ENCODE results near the gene ZFX.
A peak's percentile ranks its signal among the peaks of the same experiment; 100 is the strongest.
"Not testable (repeated sequence)": the region's sequence is repeated elsewhere in the genome, so short reads cannot be mapped to it uniquely, and the experiment has no call there.

ZFX gene

DNA sequence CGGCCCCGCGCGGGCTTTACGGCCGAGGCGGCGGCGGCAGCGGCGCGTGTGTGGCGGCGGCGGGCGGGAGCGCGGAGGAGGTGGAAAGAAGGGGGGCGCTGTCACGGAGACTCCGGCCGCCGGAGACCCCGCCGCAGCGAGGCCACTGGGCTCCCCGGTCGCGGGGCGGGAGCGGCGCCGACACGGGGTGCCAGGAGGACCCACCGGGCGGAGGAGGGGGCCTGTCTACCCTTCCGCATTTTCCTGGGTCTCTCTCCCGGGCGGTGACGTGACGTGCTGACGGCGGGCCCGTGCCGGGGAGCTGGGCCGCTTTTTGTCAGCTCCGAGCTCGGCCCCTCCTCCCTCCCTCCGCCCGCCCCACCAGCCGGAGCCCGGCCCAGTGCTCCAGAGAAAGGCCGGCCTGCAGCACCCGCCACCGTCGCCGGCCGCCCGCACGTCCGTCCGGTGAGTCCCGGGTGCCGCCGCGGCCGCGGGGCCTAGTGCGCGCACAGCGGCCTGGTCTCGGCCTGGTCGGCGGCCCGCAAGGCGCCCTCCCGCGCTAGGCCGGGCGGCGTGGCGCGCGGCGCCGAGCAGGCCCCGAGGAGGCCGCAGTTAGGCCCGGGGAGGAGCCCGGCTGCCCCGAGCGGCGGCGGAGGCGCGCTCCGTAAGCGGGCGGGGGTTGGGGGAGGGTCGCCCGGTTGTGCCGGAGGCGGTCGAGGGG is at the start of gene ZFX:
Gene ZFX (plus strand): TSS at position 379 of the 700 bp plus-strand sequence. CDS start 23,014 bp downstream, outside the sequence.
- peaks cover 6% of the 10 kb centered on the region for H3K36me3 Mint-ChIP-seq
- H3K27me3 Mint-ChIP-seq, result no peaks in the 10 kb centered on the region
- peaks cover 19% of the 10 kb centered on the region for H3K4me1 Mint-ChIP-seq
- H3K27ac Mint-ChIP-seq, result peak within 1 kb of the TSS; percentile 92
- no peaks in the 10 kb centered on the region for H3K9me3 Mint-ChIP-seq
- H3K4me3 Mint-ChIP-seq, result peak within 1 kb of the TSS; percentile 86
- ATAC-seq (ENCODE audit: low read depth) (peak; percentile 53), DNase-seq (ENCODE audit: low spot score in 2 of 2) (peak; percentile 54 to 85)

DNA sequence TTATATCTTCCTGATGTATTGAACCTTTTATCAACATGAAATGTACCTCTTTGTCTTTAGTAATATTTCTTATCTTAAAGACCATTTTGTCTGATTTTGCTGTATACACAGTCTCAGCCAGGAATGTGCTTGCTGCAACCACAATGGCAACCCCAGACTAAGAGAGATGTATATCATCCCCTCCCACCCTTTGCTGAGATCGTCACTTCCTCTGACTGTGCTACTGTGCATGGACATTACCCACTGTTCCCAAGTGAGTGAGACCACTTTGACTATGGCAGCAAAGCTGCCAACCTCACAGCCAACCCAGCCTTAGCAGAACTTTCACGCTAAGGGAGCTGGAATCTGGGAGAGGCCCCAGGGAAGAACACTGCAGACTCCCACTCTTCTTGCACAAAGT is 48.8 kb upstream of the ZFX start:
- peaks cover 2% of the 10 kb centered on the region for H3K4me1 Mint-ChIP-seq
- H3K27ac Mint-ChIP-seq, result no peak overlapping the region
- no peak for DNase-seq (ENCODE audit: low spot score in 2 of 2)
- no peaks in the 10 kb centered on the region for H3K9me3 Mint-ChIP-seq
- no peak overlapping the region for H3K4me3 Mint-ChIP-seq
- no peaks in the 10 kb centered on the region for H3K27me3 Mint-ChIP-seq
- no peak for ATAC-seq (ENCODE audit: low read depth)
- peaks cover 3% of the 10 kb centered on the region for H3K36me3 Mint-ChIP-seq

DNA sequence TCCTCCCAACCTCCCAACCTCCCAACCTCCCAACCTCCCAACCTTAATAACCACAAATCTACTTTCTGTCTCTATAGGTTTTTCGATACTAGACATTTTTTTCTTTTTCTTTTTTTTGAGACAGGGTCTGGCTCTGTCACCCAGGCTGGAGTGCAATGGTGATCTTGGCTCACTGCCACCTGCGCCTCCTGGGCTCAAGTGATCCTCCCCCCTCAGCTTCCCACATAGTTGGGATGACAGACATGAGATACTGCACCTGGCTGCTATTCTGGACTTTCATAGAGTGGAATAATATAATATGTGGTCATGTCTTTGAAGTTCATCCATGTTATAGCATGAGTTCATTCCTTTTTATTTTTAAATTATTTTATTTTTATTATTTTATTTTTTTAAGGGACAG is 39.5 kb upstream of the ZFX start:
- ATAC-seq (ENCODE audit: low read depth), result no peak
- H3K27me3 Mint-ChIP-seq, result no peaks in the 10 kb centered on the region

DNA sequence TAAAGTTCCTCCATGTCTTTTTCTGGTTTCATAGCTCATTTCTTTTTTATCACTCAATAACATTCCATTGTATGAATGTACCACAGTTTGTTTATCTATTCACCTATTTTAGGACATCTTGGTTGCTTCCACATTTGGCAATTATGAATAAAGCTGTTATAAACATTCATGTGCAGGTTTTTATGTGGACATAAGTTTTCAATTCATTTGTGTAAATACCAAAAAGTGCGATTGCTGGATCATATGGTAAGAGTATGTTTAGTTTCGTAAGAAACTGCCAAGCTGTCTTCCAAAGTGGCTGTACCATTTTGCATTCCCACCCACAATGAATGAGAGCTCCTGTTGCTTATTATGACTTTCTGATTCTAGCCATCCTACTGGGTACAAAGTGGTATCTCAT is 36.3 kb upstream of the ZFX start:
- no peak overlapping the region for H3K27ac Mint-ChIP-seq
- H3K36me3 Mint-ChIP-seq, result peaks cover 1% of the 10 kb centered on the region
- no peak for DNase-seq (ENCODE audit: low spot score in 2 of 2)
- H3K9me3 Mint-ChIP-seq, result no peaks in the 10 kb centered on the region
- H3K27me3 Mint-ChIP-seq, result no peaks in the 10 kb centered on the region
- ATAC-seq (ENCODE audit: low read depth), result no peak
- H3K4me3 Mint-ChIP-seq, result no peak overlapping the region
- H3K4me1 Mint-ChIP-seq, result no peaks in the 10 kb centered on the region

More for the DNA sequence above, 39.5 kb upstream of the ZFX start:
- Mint-ChIP-seq H3K9me3 (no peaks in the 10 kb centered on the region), H3K36me3 (peaks cover 1% of the 10 kb centered on the region), H3K27ac (no peak overlapping the region), H3K4me1 (no peaks in the 10 kb centered on the region), H3K4me3 (no peak overlapping the region)
- DNase-seq (ENCODE audit: low spot score in 2 of 2), result no peak

DNA sequence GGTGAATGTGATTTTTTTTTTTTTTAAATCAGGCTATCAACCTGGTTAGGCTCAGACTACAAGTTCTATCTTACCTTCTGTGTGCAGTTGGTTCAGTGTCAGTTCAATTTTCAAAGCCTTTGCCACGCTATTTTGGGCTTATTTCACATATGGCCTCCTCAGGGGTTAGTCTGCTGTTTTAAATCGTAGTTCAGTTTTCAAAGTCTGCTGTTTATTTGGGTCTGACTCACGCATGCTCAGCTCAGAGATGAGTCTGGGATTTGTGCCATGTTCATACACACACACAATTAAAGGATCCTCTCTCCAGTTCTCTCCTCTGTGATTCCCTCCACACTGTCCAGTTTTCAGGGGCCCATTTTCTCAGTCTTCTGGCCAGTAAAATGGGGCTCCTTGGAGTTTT is 32.3 kb upstream of the ZFX start:
- H3K9me3 Mint-ChIP-seq, result no peaks in the 10 kb centered on the region
- no peaks in the 10 kb centered on the region for H3K27me3 Mint-ChIP-seq
- H3K27ac Mint-ChIP-seq, result no peak overlapping the region
- no peaks in the 10 kb centered on the region for H3K4me1 Mint-ChIP-seq
- DNase-seq (ENCODE audit: low spot score in 2 of 2) (no peak), ATAC-seq (ENCODE audit: low read depth) (no peak)
- H3K36me3 Mint-ChIP-seq, result peaks cover 2% of the 10 kb centered on the region
- H3K4me3 Mint-ChIP-seq, result no peak overlapping the region

DNA sequence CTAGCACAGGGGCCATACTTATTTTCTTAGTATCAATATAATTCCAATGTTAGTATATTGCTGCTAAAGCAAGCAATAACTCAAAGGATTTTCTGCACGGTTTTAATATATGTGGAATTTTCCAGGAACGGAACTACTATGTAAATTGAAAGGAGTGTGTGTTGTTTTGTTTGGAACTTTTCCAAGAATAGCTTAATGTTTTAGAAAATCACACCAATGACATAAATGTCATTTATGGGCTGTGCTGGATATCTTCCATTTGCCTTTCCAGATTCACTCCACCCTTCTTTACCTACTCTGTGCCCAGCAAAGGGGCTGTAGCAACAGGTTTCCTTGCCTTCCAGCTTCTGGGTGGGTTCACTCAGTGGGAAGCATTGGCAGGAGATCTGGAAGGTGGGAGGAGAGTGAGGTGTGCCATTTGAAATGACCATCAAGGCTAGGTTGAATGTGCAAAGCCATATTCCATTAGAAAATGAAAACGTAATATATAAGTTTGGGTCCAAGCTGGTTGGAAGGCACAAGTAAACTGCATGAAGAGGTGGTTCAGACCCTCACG is 25.2 kb upstream of the ZFX start:
- Mint-ChIP-seq H3K27ac (no peak overlapping the region), H3K36me3 (peaks cover 2% of the 10 kb centered on the region), H3K4me3 (no peak overlapping the region), H3K4me1 (no peaks in the 10 kb centered on the region), H3K9me3 (no peaks in the 10 kb centered on the region), H3K27me3 (no peaks in the 10 kb centered on the region)
- DNase-seq (ENCODE audit: low spot score in 2 of 2) (no peak), ATAC-seq (ENCODE audit: low read depth) (no peak)

DNA sequence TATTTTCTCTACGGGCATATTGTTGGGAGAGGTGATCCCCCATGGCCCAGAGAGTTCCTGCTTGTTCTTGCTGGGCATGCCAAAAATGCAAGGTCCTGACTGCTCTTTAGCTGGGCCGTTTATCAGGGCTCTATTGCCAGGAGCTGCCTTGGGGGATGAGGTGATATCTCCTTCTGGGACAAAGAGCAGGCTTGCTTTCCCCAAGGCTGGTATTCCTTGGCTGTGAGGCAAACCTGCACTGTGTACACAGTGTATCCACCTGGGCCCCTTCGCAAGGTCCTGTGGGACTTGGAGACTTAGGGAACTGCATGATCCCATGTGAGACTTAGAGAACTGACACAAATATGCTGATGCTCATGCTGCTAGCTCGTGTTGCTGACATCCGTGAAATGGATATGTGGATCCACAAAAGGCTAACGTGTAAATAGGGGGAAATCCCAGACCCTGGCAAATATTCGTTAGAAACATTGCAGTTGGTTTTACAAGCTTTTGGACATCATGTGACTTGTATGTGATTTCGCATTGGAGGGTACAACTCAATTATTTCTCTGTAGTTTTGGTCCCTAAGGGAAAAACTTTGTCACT is 24.4 kb upstream of the ZFX start:
- Mint-ChIP-seq H3K36me3 (peaks cover 2% of the 10 kb centered on the region), H3K27me3 (no peaks in the 10 kb centered on the region), H3K9me3 (no peaks in the 10 kb centered on the region), H3K4me1 (no peaks in the 10 kb centered on the region), H3K27ac (no peak overlapping the region), H3K4me3 (no peak overlapping the region)
- ATAC-seq (ENCODE audit: low read depth) (no peak), DNase-seq (ENCODE audit: low spot score in 2 of 2) (no peak)

DNA sequence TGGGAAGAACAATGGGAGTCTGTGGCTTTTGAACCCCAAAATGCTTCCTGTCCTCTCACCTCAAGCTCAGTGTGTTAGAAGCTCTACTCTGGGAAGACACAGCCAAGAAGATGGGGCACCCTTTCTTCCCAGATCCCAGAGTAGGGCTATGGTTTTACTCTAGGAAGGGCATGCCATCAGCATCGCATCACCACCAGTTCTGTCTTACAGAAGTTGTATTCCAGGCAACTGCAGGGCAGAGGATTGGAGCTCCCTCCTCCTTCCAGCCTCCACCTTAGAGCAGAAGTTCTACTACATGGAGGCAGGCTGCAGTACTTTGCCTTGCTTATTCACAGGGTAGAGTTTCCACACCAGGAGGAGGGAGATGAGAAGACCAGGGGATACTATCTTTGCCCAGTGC is 18.1 kb upstream of the ZFX start:
- Mint-ChIP-seq H3K4me3 (no peak overlapping the region), H3K36me3 (no peaks in the 10 kb centered on the region), H3K27me3 (no peaks in the 10 kb centered on the region), H3K4me1 (no peaks in the 10 kb centered on the region), H3K27ac (no peak overlapping the region), H3K9me3 (no peaks in the 10 kb centered on the region)
- ATAC-seq (ENCODE audit: low read depth), result no peak
- no peak for DNase-seq (ENCODE audit: low spot score in 2 of 2)

DNA sequence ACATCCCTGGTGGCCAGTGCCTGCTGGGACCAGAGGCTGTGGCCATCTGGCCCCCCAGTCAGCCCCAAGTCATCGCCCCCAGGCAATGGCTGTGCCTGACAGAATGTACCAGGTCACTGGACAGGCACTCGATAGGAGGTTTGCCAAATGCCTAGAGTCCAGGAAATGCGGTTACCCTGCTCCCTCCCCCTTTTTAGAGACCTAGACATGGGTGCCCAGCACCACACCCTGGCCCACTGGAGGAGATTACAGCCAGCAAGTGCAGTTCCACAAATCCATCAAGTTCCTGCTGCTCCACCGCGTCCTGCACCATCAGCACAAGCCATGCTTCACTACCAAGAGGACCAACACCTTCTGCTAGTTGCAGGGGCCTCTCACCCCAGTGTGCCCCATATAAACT is 16.2 kb upstream of the ZFX start:
- H3K4me1 Mint-ChIP-seq, result no peaks in the 10 kb centered on the region
- DNase-seq (ENCODE audit: low spot score in 2 of 2), result no peak
- no peaks in the 10 kb centered on the region for H3K36me3 Mint-ChIP-seq
- H3K9me3 Mint-ChIP-seq, result no peaks in the 10 kb centered on the region
- no peak overlapping the region for H3K27ac Mint-ChIP-seq
- no peak for ATAC-seq (ENCODE audit: low read depth)
- no peak overlapping the region for H3K4me3 Mint-ChIP-seq
- no peaks in the 10 kb centered on the region for H3K27me3 Mint-ChIP-seq

DNA sequence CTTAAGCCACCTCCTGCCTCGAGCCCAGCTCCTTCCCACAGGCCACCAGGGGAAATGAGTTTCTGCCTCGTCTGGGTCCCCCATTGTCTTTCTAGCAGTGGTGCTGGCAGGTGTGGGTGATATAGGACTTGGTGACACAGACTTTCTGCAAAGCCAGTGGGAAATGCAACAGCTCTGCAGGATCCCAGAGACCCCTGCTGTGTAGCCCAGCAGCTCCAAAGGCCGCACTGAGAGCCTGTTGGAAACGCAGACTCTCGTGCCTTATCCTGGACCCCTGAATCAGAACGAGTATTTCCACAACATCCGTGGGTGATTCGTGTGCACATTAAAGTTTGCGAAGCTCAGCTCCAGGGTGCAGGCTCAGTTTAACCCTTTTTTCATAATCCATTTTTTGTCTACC is 13.8 kb upstream of the ZFX start:
- H3K4me1 Mint-ChIP-seq; H3K9me3 Mint-ChIP-seq; ATAC-seq (ENCODE audit: low read depth); H3K36me3 Mint-ChIP-seq; H3K4me3 Mint-ChIP-seq; H3K27me3 Mint-ChIP-seq; H3K27ac Mint-ChIP-seq; DNase-seq (ENCODE audit: low spot score in 2 of 2): not testable (repeated sequence)

DNA sequence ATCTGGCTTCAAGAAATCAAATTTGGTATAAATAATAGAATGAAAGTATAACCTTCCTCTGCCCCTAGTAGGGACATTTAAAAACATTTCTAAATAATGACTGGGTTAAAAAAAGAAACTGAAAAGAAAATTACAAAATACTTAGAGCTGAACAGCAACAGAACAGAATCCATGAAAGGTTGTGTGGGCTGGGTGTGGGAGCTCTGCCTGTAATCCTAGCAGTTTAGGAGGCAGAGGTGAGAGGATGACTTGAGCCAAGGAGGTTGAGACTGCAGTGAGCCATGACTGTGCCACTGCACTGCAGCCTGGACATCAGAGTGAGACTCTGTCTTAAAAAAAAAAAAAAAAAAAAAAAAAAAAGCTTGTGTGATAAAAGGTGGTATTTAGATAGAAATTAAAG is 12.3 kb upstream of the ZFX start:
- DNase-seq (ENCODE audit: low spot score in 2 of 2), result no peak
- no peaks in the 10 kb centered on the region for H3K27me3 Mint-ChIP-seq

DNA sequence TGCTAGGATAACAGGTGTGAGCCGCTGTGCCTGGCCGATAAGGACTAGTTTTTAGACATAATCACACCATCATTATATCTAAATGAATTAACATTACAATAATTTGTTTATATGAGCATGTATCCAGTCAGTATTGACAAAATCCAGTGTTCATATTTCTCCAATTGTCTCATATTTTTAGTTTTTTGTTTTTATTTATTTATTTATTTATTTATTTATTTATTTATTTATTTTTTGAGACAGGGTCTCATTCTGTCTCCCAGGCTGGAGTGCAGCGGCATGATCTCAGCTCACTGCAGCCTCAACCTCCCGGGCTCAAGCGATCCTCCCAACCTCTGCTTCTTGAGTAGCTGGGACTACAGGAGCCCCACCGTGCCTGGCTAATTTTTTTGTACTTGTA is 5.5 kb upstream of the ZFX start:
- not testable (repeated sequence) for H3K27me3 Mint-ChIP-seq; ATAC-seq (ENCODE audit: low read depth); H3K36me3 Mint-ChIP-seq; H3K4me1 Mint-ChIP-seq; DNase-seq (ENCODE audit: low spot score in 2 of 2); H3K9me3 Mint-ChIP-seq; H3K27ac Mint-ChIP-seq; H3K4me3 Mint-ChIP-seq

More for the DNA sequence above, 12.3 kb upstream of the ZFX start:
- H3K9me3 Mint-ChIP-seq, result no peaks in the 10 kb centered on the region
- no peak for ATAC-seq (ENCODE audit: low read depth)
- H3K27ac Mint-ChIP-seq, result no peak overlapping the region
- no peak overlapping the region for H3K4me3 Mint-ChIP-seq
- H3K4me1 Mint-ChIP-seq, result no peaks in the 10 kb centered on the region
- no peaks in the 10 kb centered on the region for H3K36me3 Mint-ChIP-seq

DNA sequence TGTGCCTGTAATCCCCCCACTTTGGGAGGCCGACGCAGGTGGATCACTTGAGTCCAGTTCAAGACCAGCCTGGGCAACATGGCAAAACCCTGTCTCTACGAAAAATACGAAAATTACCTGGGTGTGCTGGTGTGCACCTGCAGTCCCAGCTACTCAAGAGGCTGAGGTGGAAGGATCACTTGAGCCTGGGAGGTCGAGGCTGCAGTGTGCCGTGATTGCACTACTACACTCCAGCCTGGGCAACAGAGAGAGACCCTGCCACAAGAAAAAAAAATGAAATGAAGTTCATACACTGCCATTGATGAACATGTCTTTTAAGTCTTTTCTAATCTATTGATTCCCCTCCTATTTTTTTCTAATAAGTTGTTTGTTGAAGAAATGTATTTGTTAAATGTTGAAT is 5.0 kb upstream of the ZFX start:
- ATAC-seq (ENCODE audit: low read depth) (no peak), DNase-seq (ENCODE audit: low spot score in 2 of 2) (no peak)
- no peaks in the 10 kb centered on the region for H3K27me3 Mint-ChIP-seq
- no peak overlapping the region for H3K27ac Mint-ChIP-seq
- no peaks in the 10 kb centered on the region for H3K9me3 Mint-ChIP-seq
- peaks cover 2% of the 10 kb centered on the region for H3K4me1 Mint-ChIP-seq
- no peak overlapping the region for H3K4me3 Mint-ChIP-seq
- no peaks in the 10 kb centered on the region for H3K36me3 Mint-ChIP-seq

DNA sequence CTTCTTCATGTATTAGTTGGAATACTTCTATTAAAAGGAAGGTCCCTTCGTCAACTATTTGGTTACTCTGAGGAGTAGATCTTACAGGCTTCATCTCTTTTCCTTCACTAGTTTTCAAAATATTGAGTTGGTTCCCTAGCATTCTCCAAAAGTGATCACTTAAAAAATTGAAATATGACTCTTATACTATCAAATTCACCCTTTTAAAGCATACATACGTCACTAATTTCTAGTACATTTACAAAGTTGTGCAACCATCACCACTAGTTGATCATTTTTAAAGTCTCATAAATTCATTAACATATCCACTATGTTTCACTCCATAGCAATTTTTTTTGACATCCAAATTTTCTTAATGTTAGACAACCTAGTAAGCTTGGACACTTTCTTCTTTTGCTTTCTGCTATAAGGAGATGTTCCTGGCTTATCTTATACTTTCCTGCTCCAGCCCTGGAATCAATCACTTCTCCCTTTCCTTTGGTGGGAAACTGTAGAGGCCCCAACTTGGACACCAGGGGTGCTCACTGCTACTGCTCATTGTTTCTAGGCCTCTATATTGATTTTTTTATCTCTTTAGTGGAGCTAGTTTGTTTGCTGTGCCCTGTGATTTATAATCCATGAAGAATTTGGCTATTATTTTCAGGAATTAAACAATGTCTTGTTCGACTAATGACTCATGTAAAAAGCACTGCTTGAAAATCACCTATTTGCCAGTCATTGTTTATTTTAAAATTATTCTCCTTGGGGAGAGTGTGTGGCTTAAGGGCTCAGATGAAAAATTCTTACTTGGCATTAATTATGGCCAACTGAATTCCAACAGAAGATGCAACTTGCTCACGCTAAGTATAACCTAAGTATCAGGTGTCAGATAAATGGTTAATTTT is 4.0 kb upstream of the ZFX start:
- no peak for DNase-seq (ENCODE audit: low spot score in 2 of 2)
- H3K4me1 Mint-ChIP-seq, result peaks cover 2% of the 10 kb centered on the region

More for the DNA sequence above, 4.0 kb upstream of the ZFX start:
- no peak overlapping the region for H3K4me3 Mint-ChIP-seq
- H3K27me3 Mint-ChIP-seq, result no peaks in the 10 kb centered on the region
- H3K27ac Mint-ChIP-seq, result no peak overlapping the region
- ATAC-seq (ENCODE audit: low read depth), result no peak
- H3K9me3 Mint-ChIP-seq, result no peaks in the 10 kb centered on the region
- H3K36me3 Mint-ChIP-seq, result no peaks in the 10 kb centered on the region
